Adipocyte (in vitro differentiated cells): Measurements from ENCODE around the gene RENBP.

Experiments used
- DNase-seq: peaks from one replicate; pipeline ENCODE4 v3.0.0-alpha.2; 2015; ENCODE audit warnings: low read depth
- H3K27me3 ChIP-seq: replicated peaks from 2 replicates; pipeline ENCODE4 v1.7.0; 2013; ENCODE audit warnings: mild to moderate bottlenecking, low read length, moderate library complexity; ENCODE audit not compliant: control insufficient read depth, insufficient read depth
- H3K36me3 ChIP-seq: 2 replicates; pipeline ENCODE4 v1.7.0; 2013; ENCODE audit warnings: low read length, mild to moderate bottlenecking, moderate library complexity; ENCODE audit not compliant: control insufficient read depth, insufficient read depth, severe bottlenecking
- H3K4me1 ChIP-seq: 2 replicates; pipeline ENCODE4 v1.7.0; 2013; ENCODE audit warnings: mild to moderate bottlenecking, low read length, moderate library complexity; ENCODE audit not compliant: control insufficient read depth, insufficient read depth
- H3K4me3 ChIP-seq: 2 replicates; pipeline ENCODE4 v1.7.0; 2013; ENCODE audit warnings: mild to moderate bottlenecking, low read length, moderate library complexity
- H3K9ac ChIP-seq: 2 replicates; pipeline ENCODE4 v1.7.0; 2013; ENCODE audit warnings: mild to moderate bottlenecking, low read length, moderate library complexity
- H3K9me3 ChIP-seq: 2 replicates; pipeline ENCODE4 v1.7.0; 2013; ENCODE audit warnings: mild to moderate bottlenecking, low read length, moderate library complexity; ENCODE audit not compliant: control insufficient read depth

The RENBP gene

DNA sequence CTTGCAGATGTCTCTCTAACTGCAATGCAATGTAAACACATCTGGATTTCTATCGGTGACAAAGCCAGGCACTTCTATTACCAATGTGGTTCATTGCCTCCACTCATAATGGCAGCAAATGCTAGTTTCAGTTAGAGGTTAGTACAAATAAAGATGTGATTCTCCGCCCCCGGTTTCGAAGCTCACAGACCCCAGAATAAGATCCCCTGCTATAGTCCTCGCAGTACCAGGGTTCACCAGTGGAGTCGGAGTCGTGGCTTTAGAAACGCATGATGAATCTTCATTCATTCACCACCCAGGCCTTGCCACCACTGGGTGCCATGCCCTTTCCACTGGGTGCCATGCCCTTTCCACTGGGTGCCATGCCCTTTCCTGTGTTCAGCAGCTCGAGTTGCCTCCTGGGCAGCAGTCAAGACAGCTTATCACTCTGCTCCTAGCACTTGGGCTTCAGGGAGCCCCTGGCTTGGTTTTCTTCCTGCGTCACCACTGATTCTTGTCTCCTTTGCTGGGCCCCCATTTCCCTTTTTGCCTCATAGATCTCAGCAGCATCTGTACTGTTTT, 6.1 kb downstream of the RENBP start:
- Histone ChIP-seq H3K36me3 (no peaks in the 10 kb centered on the region), H3K27me3 (peaks cover 5% of the 10 kb centered on the region), H3K4me3 (no peak overlapping the region), H3K4me1 (peaks cover 3% of the 10 kb centered on the region), H3K9me3 (no peaks in the 10 kb centered on the region), H3K9ac (no peak overlapping the region)
- no peak for DNase-seq

GRCh38 chrX:153937056-153937455, 7.4 kb downstream of the RENBP start:
- Histone ChIP-seq H3K9ac (no peak overlapping the region), H3K9me3 (no peaks in the 10 kb centered on the region), H3K4me1 (peaks cover 3% of the 10 kb centered on the region), H3K4me3 (no peak overlapping the region), H3K27me3 (peaks cover 5% of the 10 kb centered on the region), H3K36me3 (peaks cover 4% of the 10 kb centered on the region)
- DNase-seq = no peak

DNA sequence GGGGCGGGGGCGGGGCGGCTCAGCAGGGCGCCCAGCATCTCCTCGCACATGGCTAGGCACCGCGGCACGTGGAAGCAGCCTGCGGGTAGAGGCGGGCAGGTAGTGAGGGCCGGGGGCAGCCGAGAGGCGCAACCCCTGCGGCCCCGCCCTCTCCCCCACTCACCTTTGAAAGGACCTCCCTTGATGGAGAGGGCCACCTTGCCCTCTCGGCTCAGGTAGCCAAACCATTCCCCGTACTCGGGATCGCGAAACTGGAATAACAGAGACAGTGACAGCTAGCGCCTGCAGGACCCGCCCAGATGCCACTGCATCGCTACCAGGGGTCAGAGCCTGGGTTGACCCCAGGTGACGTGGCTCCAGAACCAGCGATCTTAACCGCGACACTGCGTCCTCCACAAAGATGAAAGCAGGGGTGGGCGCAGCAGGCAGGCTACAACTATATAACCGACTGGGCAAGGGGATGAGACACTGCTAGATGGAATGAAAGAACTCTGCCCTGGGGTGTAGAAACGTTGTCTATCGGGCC, 9.1 kb downstream of the RENBP start:
- Histone ChIP-seq H3K36me3 (peaks cover 20% of the 10 kb centered on the region), H3K4me1 (peaks cover 9% of the 10 kb centered on the region), H3K9me3 (no peaks in the 10 kb centered on the region), H3K9ac (peak overlapping the region; percentile 34), H3K27me3 (peaks cover 5% of the 10 kb centered on the region), H3K4me3 (peak overlapping the region; percentile 54)
- DNase-seq = no peak

DNA sequence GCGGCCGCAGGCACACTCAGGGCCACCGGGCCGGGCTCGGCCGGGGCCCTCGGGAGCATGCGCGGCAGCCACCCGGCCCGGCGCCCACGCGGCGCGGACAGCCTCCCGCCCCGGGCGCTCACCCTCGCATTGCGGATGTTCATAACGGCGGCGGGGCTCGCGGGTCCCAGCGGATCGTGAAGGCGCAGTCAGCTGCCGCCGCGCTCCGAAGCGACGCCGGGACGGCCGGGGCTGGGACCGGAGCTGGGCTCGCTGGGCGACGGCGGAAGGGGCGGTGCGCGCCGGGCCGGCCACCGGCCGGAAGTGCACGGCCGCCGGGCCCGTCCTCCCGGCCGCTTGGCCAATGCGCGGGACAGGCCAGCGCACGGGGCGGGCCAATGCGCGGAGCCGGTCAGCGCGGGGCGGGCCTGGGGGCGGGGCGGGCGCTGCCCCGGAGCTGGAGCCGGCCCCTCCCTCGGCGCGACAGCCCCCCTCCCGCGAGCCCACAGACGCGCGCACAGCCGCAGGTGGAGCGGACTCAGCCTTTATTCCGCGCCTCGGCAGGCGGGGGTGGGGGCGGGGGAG, 9.6 kb downstream of the RENBP start, which contains the start of gene NAA10:
Gene NAA10 (minus strand): TSS at position 276 of the 564 bp plus-strand sequence. CDS start 133 bp downstream, at position 143.
- DNase-seq = peak; percentile 87
- no peaks in the 10 kb centered on the region for H3K9me3 ChIP-seq
- peaks cover 9% of the 10 kb centered on the region for H3K4me1 ChIP-seq
- H3K36me3 ChIP-seq = peaks cover 25% of the 10 kb centered on the region
- peaks cover 4% of the 10 kb centered on the region for H3K27me3 ChIP-seq
- peak within 1 kb of the TSS; percentile 93 for H3K4me3 ChIP-seq
- H3K9ac ChIP-seq = peak within 1 kb of the TSS; percentile 95

DNA sequence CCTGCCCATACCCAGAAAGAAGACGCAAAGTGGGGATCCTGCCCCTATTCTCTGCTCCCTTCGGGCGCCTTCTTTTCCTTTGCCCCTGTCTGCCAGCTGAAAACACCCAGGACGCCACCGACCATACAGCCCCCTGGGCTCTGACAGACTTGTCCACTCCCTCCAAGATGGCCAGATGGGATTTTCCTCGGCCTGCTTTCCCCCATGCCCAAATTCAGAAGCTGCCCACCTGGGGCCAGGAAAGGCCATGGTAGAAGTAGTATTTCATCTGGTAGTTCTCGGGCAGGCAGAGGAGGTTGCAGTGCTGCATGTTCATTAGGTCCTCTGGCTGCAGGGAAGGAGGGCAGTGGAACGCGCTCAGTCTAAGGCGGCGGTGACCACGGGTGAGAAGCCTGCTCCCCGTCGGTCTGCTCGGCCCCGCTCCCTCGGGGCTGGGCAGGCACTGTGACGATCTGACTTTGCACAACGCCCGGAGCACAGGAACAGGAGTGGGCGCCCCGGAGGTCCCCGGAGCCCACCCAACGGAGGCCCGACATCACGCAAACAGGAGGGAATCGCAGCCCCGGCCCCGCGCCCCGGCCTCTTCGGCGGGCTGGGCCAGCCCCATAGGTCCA, 10.2 kb downstream of the RENBP start:
- peak overlapping the region; percentile 93 for H3K4me3 ChIP-seq
- peak overlapping the region; percentile 95 for H3K9ac ChIP-seq
- peaks cover 11% of the 10 kb centered on the region for H3K4me1 ChIP-seq
- DNase-seq = no peak
- H3K36me3 ChIP-seq = peaks cover 31% of the 10 kb centered on the region
- no peaks in the 10 kb centered on the region for H3K9me3 ChIP-seq
- no peaks in the 10 kb centered on the region for H3K27me3 ChIP-seq

DNA sequence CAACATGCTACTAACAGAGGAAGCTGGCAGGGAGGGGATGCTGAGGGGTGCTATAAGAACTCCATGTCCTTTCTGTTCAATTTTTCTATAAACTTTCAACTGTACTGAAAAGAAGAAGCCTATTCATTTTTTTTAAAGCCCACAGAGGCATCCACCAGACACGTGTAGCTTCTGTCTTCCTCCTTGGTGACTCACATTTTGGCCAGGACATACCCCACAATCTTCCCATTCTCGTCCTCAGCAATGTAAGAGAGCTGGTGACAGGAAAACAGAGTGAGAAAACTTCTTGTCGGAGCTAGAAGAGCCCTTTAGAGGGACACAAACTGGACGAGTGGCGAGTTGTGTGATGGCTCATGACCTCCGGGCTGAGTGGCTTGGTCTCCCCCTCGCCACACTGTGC, 10.7 kb downstream of the RENBP start:
- peak; percentile 26 for DNase-seq
- Histone ChIP-seq H3K27me3 (no peaks in the 10 kb centered on the region), H3K4me1 (peaks cover 14% of the 10 kb centered on the region), H3K36me3 (peaks cover 31% of the 10 kb centered on the region), H3K9ac (peak overlapping the region; percentile 95), H3K4me3 (peak overlapping the region; percentile 93), H3K9me3 (no peaks in the 10 kb centered on the region)

GRCh38 chrX:153932220-153932915, 12.1 kb downstream of the RENBP start:
- Histone ChIP-seq H3K9ac (no peak overlapping the region), H3K9me3 (no peaks in the 10 kb centered on the region), H3K27me3 (no peaks in the 10 kb centered on the region), H3K4me3 (no peak overlapping the region), H3K4me1 (peaks cover 18% of the 10 kb centered on the region), H3K36me3 (peaks cover 31% of the 10 kb centered on the region)
- no peak for DNase-seq

DNA sequence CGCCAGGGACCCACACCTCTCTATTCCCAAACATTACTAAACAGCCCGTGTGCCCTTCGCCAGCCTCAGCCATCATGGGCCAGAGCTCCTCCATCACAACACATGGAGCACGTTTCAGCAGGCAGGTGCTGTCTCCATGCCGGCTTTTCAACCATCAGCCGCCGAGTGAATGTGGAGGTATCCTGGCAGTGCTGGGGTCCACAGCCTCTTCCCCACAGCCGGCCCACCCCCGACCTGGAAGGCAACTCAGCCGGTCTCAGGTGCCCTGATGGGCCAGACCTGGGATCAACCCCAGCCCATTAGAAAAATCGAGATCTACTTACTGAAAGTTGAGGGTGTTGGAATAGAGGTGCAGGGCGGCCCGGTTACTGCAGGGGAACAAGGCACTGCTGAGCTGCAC, 12.7 kb downstream of the RENBP start:
- H3K36me3 ChIP-seq = peaks cover 31% of the 10 kb centered on the region
- no peaks in the 10 kb centered on the region for H3K9me3 ChIP-seq
- H3K4me1 ChIP-seq = peaks cover 23% of the 10 kb centered on the region
- peak overlapping the region; percentile 18 for H3K9ac ChIP-seq
- no peak for DNase-seq
- H3K4me3 ChIP-seq = no peak overlapping the region
- no peaks in the 10 kb centered on the region for H3K27me3 ChIP-seq

GRCh38 chrX:153931151-153931550, 13.3 kb downstream of the RENBP start:
- peaks cover 31% of the 10 kb centered on the region for H3K36me3 ChIP-seq
- no peak for DNase-seq
- peaks cover 26% of the 10 kb centered on the region for H3K4me1 ChIP-seq
- no peaks in the 10 kb centered on the region for H3K9me3 ChIP-seq
- no peak overlapping the region for H3K4me3 ChIP-seq
- peak overlapping the region; percentile 18 for H3K9ac ChIP-seq
- no peaks in the 10 kb centered on the region for H3K27me3 ChIP-seq

DNA sequence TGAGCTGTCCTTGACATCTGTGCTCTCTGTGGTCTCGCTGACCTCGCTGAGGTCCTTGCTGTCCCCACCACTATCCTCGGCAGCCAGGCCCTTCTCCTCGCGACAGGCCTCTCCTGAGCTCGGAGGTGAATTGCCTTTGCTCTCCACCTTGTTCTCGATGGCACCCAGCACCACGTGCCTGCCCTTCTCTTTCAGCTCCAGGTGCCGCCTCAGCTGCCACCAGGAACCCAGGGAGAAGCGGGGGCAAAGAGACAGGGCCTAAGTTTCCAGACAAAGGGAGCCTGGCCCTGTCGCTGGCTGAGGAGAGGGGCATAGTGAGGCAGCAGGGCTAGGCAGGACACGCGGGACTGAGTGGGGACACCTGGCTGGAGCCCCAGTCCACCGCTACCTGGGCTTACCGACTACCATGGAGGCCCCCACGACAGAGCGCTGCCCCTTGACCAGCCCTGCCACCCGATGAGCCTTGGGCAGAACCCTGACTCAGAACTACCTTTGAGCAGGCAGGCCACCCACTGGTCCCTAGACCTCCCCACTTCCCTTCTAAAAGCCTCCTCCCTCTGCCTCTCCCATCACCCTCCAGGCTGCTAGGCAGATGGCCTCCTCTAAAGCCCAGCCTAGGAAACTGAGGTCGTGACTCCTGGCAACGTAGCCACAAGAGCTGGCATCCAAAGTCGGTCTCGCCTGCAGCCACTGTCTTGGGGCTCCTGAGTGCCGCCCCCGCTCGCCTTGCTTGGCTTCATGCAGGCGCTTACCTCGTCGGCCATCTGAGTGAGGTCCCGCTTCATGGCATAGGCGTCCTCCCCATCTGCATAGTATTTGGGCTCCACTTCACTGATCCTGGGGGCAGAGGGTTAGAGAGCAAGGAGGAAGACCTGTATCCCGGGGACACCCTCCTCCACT, 14.2 kb downstream of the RENBP start:
- Histone ChIP-seq H3K36me3 (peaks cover 31% of the 10 kb centered on the region), H3K9ac (no peak overlapping the region)
- DNase-seq = no peak

More for the DNA sequence above, 14.2 kb downstream of the RENBP start:
- H3K9me3 ChIP-seq = no peaks in the 10 kb centered on the region
- peaks cover 26% of the 10 kb centered on the region for H3K4me1 ChIP-seq
- no peak overlapping the region for H3K4me3 ChIP-seq
- no peaks in the 10 kb centered on the region for H3K27me3 ChIP-seq
